T-cell (primary cell): ENCODE measurements around the gene RWDD3. TPM values are rescaled to one million over a fixed set of nuclear protein-coding genes. Genes with fewer than 3 reads are reported as not detected.

ENCODE experiments used
- ATAC-seq, 4 experiments: fragments of 200-7000 bp in 3 of 4; fragments of 150-1000 bp in 1 of 4; cut with Tn5 transposase; replicated peaks in 1 of 4; 1 replicate in 3 of 4; 2 replicates in 1 of 4; pipeline ENCODE4 v1.10.0; 2021; ENCODE audit warnings: moderate library complexity in 3 of 4, mild to moderate bottlenecking in 2 of 4, moderate number of reproducible peaks in 1 of 4
- CTCF ChIA-PET, 2 donors: fragments of 300-600 bp; sonication (Branson Sonifier 250); formaldehyde crosslinking; loops; one replicate each; lab custom pipeline; 2022; ENCODE audit warnings: antibody characterized with exemption in 2 of 2; lab: Charles Lee
- POLR2A ChIA-PET, 2 donors: fragments of 300-600 bp; sonication (Branson Sonifier 250); formaldehyde crosslinking; loops; one replicate each; lab custom pipeline; 2022; ENCODE audit warnings: antibody characterized with exemption in 2 of 2; lab: Charles Lee
- DNase-seq, 35 experiments: peaks; one replicate each; pipeline versions ENCODE4 v3.0.0 to v3.0.0-alpha.2; 2013 to 2023
- H3K27ac ChIP-seq: one replicate; pipeline ENCODE4 v1.5.1; 2013; ENCODE audit warnings: low read length
- H3K27me3 ChIP-seq, 2 experiments: replicated peaks in 1 of 2; 1 replicate in 1 of 2; 2 replicates in 1 of 2; pipeline versions ENCODE4 v1.6.1 to v1.7.0; 2013; ENCODE audit warnings: low read length in 1 of 2, mixed read lengths in 1 of 2; ENCODE audit not compliant: control insufficient read depth in 2 of 2, insufficient read depth in 2 of 2; ENCODE audit errors: extremely low read depth in 1 of 2
- H3K36me3 ChIP-seq, 2 donors: 1 replicate in 1 of 2; 2 replicates in 1 of 2; pipeline versions ENCODE4 v1.6.1 to v1.7.0; 2013; ENCODE audit warnings: low read length in 1 of 2; ENCODE audit not compliant: control insufficient read depth in 2 of 2, insufficient read depth in 1 of 2; ENCODE audit errors: extremely low read depth in 1 of 2
- H3K4me1 ChIP-seq, 2 experiments: 1 replicate in 1 of 2; 2 replicates in 1 of 2; pipeline versions ENCODE4 v1.6.1 to v1.7.0; 2013; ENCODE audit warnings: low read length in 2 of 2, mixed read lengths in 1 of 2; ENCODE audit not compliant: insufficient read depth in 2 of 2, control insufficient read depth in 1 of 2; ENCODE audit errors: extremely low read depth in 1 of 2
- H3K4me3 ChIP-seq, 2 donors: 1 replicate in 1 of 2; 2 replicates in 1 of 2; pipeline versions ENCODE4 v1.5.1 to v1.7.0; 2013; ENCODE audit warnings: mild to moderate bottlenecking in 2 of 2, low read length in 1 of 2, moderate library complexity in 1 of 2; ENCODE audit not compliant: control insufficient read depth in 1 of 2; ENCODE audit errors: extremely low read depth in 1 of 2
- H3K9me3 ChIP-seq: 2 replicates; pipeline ENCODE4 v1.7.0; 2013
- H3K27ac Mint-ChIP-seq, 2 donors: one replicate each; pipeline ENCODE4 v1.8.0; 2020 to 2021; ENCODE audit warnings: mild to moderate bottlenecking in 2 of 2, mixed read lengths in 2 of 2
- H3K27me3 Mint-ChIP-seq, 2 donors: one replicate each; pipeline ENCODE4 v1.8.0; 2021 to 2022; ENCODE audit warnings: mixed read lengths in 2 of 2
- H3K36me3 Mint-ChIP-seq: one replicate; pipeline ENCODE4 v1.8.0; 2021; ENCODE audit warnings: mixed read lengths
- H3K4me1 Mint-ChIP-seq, 3 donors: one replicate each; pipeline ENCODE4 v1.8.0; 2020 to 2022; ENCODE audit warnings: mixed read lengths in 3 of 3, mild to moderate bottlenecking in 1 of 3
- H3K4me3 Mint-ChIP-seq, 3 donors: one replicate each; pipeline ENCODE4 v1.8.0; 2020 to 2022; ENCODE audit warnings: mild to moderate bottlenecking in 3 of 3, mixed read lengths in 3 of 3, moderate library complexity in 3 of 3
- H3K9me3 Mint-ChIP-seq, 3 donors: one replicate each; pipeline ENCODE4 v1.8.0; 2020 to 2022; ENCODE audit warnings: mixed read lengths in 3 of 3
- WGBS: methylation state at CpG from one replicate; pipeline ENCODE4 v1.1.5; 2013; ENCODE audit warnings: missing lambda C conversion rate; ENCODE audit not compliant: insufficient coverage; 5-methylcytosine and 5-hydroxymethylcytosine counted together
- total RNA-seq, 35 experiments: library from RNA in 6 of 35; stranded (reverse) in 6 of 35; fragments of 120-200 nt in 1 of 35; gene quantifications; one replicate each; pipeline versions ENCODE4 v1.2.1 to v1.2.4 and lab custom pipeline; 2013 to 2026

Gene RWDD3
- total RNA-seq, 5 donors from 2014 or later (not counting 1 experiment from before 2014, with no cell fraction given) = 16.7 to 23.4 (median 21.6) TPM

GRCh38 chr1:95226781-95227660 lies 7.0 kb upstream of the RWDD3 start:
- 100% methylated on average over 1 of the region's 3 CpGs for WGBS
- ATAC-seq (no peak), DNase-seq (no peak)
- no peaks in the 10 kb centered on the region for H3K9me3 ChIP-seq
- no peaks in the 10 kb centered on the region for H3K27me3 ChIP-seq
- POLR2A ChIA-PET = no interaction called here
- Mint-ChIP-seq H3K4me3 (no peak overlapping the region), H3K36me3 (no peaks in the 10 kb centered on the region), H3K27ac (no peak overlapping the region), H3K9me3 (no peaks in the 10 kb centered on the region), H3K27me3 (peaks cover 29 to 30% of the 10 kb centered on the region in 2 donors), H3K4me1 (no peaks in the 10 kb centered on the region)
- no peak overlapping the region for H3K4me3 ChIP-seq
- CTCF ChIA-PET = interaction anchor here in 1 of 2 donors (0.6 kb wide), 1 partner anchor 177 kb away, joined by 4 read pairs; no protein-coding TSS in a partner anchor
- no peak overlapping the region for H3K27ac ChIP-seq
- H3K4me1 ChIP-seq = no peaks in the 10 kb centered on the region
- H3K36me3 ChIP-seq = no peaks in the 10 kb centered on the region

GRCh38 chr1:95229037-95229436 lies 5.0 kb upstream of the RWDD3 start:
- no peak for DNase-seq
- Mint-ChIP-seq H3K27me3 (peaks cover 29 to 30% of the 10 kb centered on the region in 2 donors), H3K27ac (no peak overlapping the region), H3K4me3 (no peak overlapping the region), H3K9me3 (no peaks in the 10 kb centered on the region), H3K4me1 (peaks cover 0 to 10% (median 9%) of the 10 kb centered on the region in 3 donors), H3K36me3 (no peaks in the 10 kb centered on the region)
- no peak for ATAC-seq
- peaks cover 3 to 8% of the 10 kb centered on the region in 2 experiments for H3K4me1 ChIP-seq
- no peak overlapping the region for H3K27ac ChIP-seq
- POLR2A ChIA-PET = no interaction called here
- WGBS = 83% methylated on average over 5 of the region's 5 CpGs
- H3K27me3 ChIP-seq = peaks cover 0 to 2% of the 10 kb centered on the region in 2 experiments
- no peak overlapping the region for H3K4me3 ChIP-seq
- CTCF ChIA-PET = no interaction called here
- no peaks in the 10 kb centered on the region for H3K36me3 ChIP-seq
- no peaks in the 10 kb centered on the region for H3K9me3 ChIP-seq

- no peak for DNase-seq
- no peak overlapping the region for H3K4me3 Mint-ChIP-seq
- no peaks in the 10 kb centered on the region for H3K36me3 Mint-ChIP-seq
- POLR2A ChIA-PET = no interaction called here
- no peak overlapping the region for H3K4me3 ChIP-seq
- CTCF ChIA-PET = no interaction called here
- peaks cover 3 to 13% (median 11%) of the 10 kb centered on the region in 3 donors for H3K4me1 Mint-ChIP-seq
- ATAC-seq = no peak
- no peaks in the 10 kb centered on the region for H3K9me3 Mint-ChIP-seq
- H3K4me1 ChIP-seq = peaks cover 5 to 11% of the 10 kb centered on the region in 2 experiments
- H3K27me3 ChIP-seq = peaks cover 0 to 2% of the 10 kb centered on the region in 2 experiments
- H3K27ac ChIP-seq = no peak overlapping the region
- H3K9me3 ChIP-seq = no peaks in the 10 kb centered on the region
- H3K36me3 ChIP-seq = no peaks in the 10 kb centered on the region
- no peak overlapping the region for H3K27ac Mint-ChIP-seq
- H3K27me3 Mint-ChIP-seq = peaks cover 29 to 30% of the 10 kb centered on the region in 2 donors
Observed at GRCh38 chr1:95229706-95230105, 4.3 kb upstream of the RWDD3 start.

GRCh38 chr1:95230256-95230655 lies 3.8 kb upstream of the RWDD3 start:
- no peak overlapping the region for H3K4me3 Mint-ChIP-seq
- Histone ChIP-seq H3K27ac (no peak overlapping the region), H3K36me3 (no peaks in the 10 kb centered on the region), H3K4me3 (no peak overlapping the region), H3K27me3 (peaks cover 0 to 2% of the 10 kb centered on the region in 2 experiments), H3K4me1 (peaks cover 5 to 14% of the 10 kb centered on the region in 2 experiments), H3K9me3 (no peaks in the 10 kb centered on the region)
- no peaks in the 10 kb centered on the region for H3K36me3 Mint-ChIP-seq
- no peak for DNase-seq
- H3K4me1 Mint-ChIP-seq = peaks cover 5 to 14% (median 12%) of the 10 kb centered on the region in 3 donors
- ChIA-PET POLR2A (no interaction called here), CTCF (no interaction called here)
- H3K27ac Mint-ChIP-seq = no peak overlapping the region
- H3K9me3 Mint-ChIP-seq = no peaks in the 10 kb centered on the region
- no CpG with 5 or more reads among the region's 2 CpGs for WGBS
- peaks cover 29 to 30% of the 10 kb centered on the region in 2 donors for H3K27me3 Mint-ChIP-seq
- no peak for ATAC-seq

- WGBS = no CpG with 5 or more reads among the region's 3 CpGs
- peaks cover 9 to 18% (median 17%) of the 10 kb centered on the region in 3 donors for H3K4me1 Mint-ChIP-seq
- Histone ChIP-seq H3K27me3 (peaks cover 0 to 2% of the 10 kb centered on the region in 2 experiments), H3K27ac (no peak overlapping the region), H3K9me3 (no peaks in the 10 kb centered on the region), H3K36me3 (no peaks in the 10 kb centered on the region), H3K4me3 (no peak overlapping the region), H3K4me1 (peaks cover 8 to 17% of the 10 kb centered on the region in 2 experiments)
- H3K27me3 Mint-ChIP-seq = peaks cover 29 to 30% of the 10 kb centered on the region in 2 donors
- POLR2A ChIA-PET = no interaction called here
- H3K36me3 Mint-ChIP-seq = no peaks in the 10 kb centered on the region
- no peak overlapping the region for H3K4me3 Mint-ChIP-seq
- H3K9me3 Mint-ChIP-seq = no peaks in the 10 kb centered on the region
- DNase-seq (no peak), ATAC-seq (no peak)
- CTCF ChIA-PET = no interaction called here
- H3K27ac Mint-ChIP-seq = no peak overlapping the region
Observed at GRCh38 chr1:95230768-95231191, 3.2 kb upstream of the RWDD3 start.

- POLR2A ChIA-PET = interaction anchor here in 1 of 2 donors (0.5 kb wide), 1 partner anchor 94 kb away, joined by 9 read pairs; no protein-coding TSS in a partner anchor
- peaks cover 0 to 2% of the 10 kb centered on the region in 2 experiments for H3K27me3 ChIP-seq
- peaks cover 8 to 17% of the 10 kb centered on the region in 2 experiments for H3K4me1 ChIP-seq
- Mint-ChIP-seq H3K4me1 (peaks cover 26 to 38% (median 37%) of the 10 kb centered on the region in 3 donors), H3K27me3 (peaks cover 22 to 24% of the 10 kb centered on the region in 2 donors), H3K27ac (peak overlapping the region; percentile 57 to 92), H3K9me3 (no peaks in the 10 kb centered on the region), H3K36me3 (peaks cover 7% of the 10 kb centered on the region), H3K4me3 (peak overlapping the region; percentile 89 to 91 (median 90))
- CTCF ChIA-PET = interaction anchor here (1.5 to 1.9 kb wide), 9 partner anchors 9 to 379 kb away, joined by 6 to 21 read pairs (median 12); partner anchors contain the start of genes ALG14 (in 1 of the 2) and TLCD4 (in 1 of the 2)
- H3K9me3 ChIP-seq = no peaks in the 10 kb centered on the region
- H3K36me3 ChIP-seq = no peaks in the 10 kb centered on the region
- H3K27ac ChIP-seq = no peak overlapping the region
- 74% methylated on average over 3 of the region's 8 CpGs for WGBS
- H3K4me3 ChIP-seq = peak overlapping the region in 1 of 2 donors; percentile 94
- DNase-seq = no peak
- ATAC-seq = no peak
Observed at GRCh38 chr1:95232646-95233318, 1.2 kb upstream of the RWDD3 start.
